CD4-positive, alpha-beta T cell treated with Interleukin-10 for 1 hour (primary cell): ENCODE results near the gene NRROS.
"Not testable (repeated sequence)": the region's sequence is repeated elsewhere in the genome, so short reads cannot be mapped to it uniquely, and the experiment has no call there.

Experiments
- DNase-seq: peaks from one replicate; pipeline ENCODE4 v3.0.0-alpha.2; 2020

Gene NRROS

DNA sequence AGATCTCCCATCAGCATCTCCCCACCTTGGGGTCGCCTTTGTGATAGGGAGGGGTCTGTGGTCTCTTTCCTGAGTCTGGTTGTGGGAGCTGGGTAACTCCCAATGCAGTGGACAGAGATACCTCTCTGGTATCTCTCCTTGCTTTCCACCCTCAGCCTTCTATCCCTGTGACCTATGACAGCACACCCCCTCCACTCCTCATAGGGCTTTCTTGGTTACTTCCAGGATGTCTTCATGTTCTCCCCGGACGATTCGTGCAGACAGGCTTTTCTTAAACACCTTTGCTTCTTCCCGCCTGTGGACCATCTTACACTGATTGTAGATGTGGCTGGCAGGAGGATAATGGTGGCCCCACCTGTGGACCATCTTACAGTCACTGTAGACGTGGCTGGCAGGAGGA, 14.2 kb upstream of the NRROS start:
- DNase-seq: no peak

DNA sequence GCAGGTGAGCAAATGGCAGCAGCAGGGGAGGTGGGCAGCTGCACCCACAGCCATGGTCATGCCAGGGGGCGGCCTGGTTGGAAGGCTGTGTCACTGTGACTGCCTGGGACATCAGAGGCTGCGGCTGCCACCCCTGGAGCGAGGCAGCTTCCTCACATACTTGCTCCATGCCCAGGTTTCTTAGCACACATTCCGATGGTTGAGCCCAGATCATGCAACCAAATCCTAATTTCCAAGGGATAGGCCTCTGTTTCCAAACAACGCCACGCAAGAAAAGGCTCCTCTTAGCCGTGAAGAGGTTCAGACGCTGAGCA, 11.6 kb upstream of the NRROS start:
- no peak for DNase-seq

GRCh38 chr3:196629228-196629627, 10.3 kb upstream of the NRROS start:
- no peak for DNase-seq

DNA sequence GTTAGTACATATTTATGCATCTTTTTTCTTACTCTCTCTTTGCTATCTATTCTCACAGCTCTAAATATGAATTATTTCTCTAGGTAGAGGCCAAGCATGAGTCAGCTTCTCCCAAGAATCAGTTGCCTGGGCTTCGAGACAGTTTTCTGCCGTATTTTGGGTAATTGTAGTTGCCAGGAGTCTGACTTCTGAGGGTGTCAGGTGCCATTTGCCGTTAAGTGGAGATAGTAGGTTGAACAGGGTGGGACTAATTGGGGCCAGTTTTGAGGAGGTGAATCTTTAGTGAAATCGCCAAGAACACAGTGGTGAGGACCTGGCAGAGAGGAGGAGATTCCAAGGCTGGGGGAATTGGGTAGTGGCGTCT, 7.8 kb upstream of the NRROS start:
- peak; percentile 32 for DNase-seq

- peak; percentile 92 for DNase-seq
Observed at GRCh38 chr3:196632046-196632751, 7.3 kb upstream of the NRROS start.

DNA sequence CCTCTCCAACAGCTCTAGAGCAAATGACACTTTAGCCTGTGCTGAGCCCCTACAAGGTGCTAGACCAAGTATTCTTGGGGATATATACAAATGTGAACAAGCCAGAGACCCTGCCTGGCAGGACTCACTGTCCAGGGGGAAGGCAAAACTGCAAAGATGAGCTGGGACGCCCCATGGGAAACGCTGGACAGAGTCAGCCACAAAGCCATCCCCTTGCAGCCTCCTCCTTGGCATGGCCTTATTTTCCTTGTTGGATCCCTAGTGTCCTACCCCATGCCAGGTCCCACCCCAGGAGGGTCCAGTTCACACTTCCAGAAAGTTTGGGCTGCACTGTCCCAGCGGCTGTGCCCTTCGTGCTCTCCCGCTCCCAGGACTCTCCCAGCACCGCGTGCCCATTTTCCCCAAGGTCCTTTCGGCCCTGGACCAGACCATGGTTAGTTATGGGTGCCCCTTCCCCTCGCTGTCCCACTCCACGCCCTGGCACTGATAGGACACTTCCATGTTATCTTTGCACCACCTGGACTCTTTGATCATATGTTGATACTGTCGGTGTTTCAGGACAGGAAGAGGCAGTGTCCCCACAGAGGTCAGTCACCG, 5.8 kb upstream of the NRROS start:
- DNase-seq: no peak

DNA sequence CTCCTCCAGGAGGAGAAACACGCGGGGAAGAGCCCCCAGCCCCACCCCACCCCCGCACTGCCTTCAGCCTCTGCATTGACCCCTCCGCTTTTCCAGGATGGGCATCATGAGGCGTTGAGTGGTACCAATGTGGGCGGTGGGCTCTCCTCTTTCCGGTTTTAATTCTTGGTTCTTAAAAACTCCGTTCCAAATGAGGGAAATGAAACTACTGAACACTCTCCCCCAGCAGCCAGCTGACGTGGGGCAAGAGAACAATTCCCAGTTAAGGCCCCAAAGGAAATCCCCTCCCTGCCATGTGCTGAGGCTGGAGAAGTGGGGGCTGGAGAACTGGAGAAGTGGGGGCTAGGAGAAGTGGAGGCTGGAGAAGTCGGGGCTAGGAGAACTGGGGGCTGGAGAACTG, 5.3 kb upstream of the NRROS start:
- no peak for DNase-seq

DNA sequence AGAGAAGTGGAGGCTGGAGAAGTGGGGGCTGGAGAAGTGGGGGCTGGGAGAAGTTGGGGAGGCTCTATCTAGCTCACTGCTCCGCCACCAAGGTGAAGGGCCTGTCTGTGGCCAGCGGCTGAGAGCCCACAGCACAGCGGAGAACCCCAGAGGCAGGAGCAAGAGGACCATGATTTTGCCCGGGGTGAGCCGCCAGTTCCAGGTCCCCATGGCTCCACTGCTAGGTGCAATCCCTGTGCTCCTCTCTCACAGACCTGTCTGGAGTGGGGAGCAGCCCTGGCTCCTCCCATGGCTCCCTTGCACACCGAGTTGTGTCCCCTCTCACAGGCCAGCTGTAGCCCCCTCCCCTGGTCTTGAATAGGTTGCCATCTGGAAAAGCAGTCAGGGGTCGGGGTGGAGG, 4.7 kb upstream of the NRROS start:
- DNase-seq: no peak

GRCh38 chr3:196636369-196637349, 2.8 kb upstream of the NRROS start:
- DNase-seq: no peak

DNA sequence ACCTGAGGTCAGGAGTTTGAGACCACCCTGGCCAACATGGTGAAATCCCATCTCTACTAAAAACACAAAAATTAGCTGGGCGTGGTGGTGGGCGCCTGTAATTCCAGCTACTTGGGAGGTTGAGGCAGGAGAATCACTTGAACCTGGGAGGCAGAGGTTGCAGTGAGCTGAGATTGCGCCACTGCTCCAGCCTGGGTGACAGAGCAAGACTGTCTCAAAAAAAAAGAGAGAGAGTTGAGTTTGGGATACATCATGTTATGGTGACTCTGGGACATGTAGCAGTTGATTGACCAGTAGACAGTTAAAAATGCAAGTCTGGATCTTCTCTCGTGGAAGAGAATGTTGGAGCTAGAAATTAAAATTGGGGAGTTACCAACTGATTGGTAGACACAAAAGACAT, 1.6 kb upstream of the NRROS start:
- not testable (repeated sequence) for DNase-seq

DNA sequence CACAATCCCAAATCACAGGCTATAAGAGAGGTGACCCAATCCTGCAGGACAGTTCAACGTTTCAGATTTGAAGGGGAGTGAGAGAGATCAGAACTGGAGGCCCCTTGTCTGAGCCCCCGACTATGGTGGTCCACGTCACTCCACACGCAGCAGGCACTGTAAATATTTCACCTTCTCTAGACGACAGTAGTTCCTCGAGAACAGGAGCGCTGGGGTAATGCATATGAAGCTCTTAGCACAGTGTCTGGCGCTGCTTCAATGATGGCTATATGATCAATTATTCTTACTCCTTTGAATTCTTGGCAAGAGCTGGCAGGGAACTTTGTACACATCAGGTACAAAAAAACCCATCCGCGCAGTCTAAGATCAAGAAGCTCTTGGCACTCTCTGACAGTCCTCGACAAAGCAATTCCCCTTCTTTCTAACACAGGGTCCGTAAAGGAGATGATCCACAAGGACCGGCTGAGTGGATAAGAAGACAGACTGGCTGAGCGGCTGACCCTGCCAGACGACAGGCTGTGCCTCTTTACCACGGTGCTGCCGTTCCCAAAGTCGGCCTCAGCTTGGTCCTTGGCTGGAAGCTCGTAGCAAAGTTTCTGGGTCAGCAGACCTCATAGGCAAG, 522 bp upstream of the NRROS start:
- DNase-seq: no peak

GRCh38 chr3:196640297-196641018, 964 bp downstream of the NRROS start:
- DNase-seq: no peak

DNA sequence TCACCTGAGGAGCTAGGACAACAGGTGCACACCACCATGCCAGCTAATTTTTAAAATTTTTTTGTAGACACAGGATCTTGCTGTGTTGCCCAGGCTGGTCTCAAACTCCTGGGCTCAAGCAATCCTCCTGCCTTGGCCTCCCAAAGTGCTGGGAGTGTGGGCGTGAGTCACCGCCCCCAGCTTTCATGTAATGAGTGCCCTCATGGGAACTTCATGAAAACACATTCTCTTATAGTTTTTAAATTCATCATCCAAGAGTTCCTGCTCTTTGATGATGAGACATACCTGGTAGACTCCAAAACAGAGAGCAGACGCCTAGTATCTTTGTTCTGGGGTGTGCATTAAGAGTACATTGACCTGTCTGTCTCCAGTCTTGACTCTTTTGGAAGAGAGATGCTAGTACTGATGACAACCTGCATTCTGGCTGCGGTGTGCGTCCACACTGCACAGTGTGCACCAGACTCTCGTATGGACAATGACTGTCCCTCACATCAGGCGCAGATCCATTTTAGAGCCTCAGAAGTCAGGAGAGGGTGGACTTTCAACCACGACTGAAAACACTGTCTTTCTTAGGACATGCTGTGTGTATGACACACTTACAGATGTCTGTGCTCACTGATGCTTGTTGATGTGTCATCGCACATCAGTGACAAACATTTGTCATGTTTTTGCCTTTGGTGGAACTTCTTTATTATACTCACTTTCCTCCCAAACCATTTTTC, 2.0 kb downstream of the NRROS start:
- DNase-seq: no peak

DNA sequence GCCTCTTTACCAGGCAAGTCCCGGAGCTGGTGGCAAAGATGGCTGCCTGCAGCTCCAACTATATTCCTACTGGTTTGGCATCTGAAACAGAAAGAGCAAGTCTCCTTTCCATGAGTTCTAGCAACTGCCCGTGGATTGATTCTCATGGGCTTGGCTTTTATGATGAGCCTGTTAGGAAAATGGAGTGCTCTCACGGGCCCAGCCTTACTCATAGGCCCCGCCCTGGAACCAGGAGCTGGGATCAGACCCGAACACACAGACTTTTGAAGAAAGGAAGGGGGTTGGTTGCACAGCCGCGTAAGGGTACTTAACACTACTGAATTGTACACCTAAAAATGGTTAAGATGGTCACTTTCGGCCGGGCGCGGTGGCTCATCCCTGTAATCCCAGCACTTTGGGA, 2.9 kb downstream of the NRROS start:
- DNase-seq: no peak

DNA sequence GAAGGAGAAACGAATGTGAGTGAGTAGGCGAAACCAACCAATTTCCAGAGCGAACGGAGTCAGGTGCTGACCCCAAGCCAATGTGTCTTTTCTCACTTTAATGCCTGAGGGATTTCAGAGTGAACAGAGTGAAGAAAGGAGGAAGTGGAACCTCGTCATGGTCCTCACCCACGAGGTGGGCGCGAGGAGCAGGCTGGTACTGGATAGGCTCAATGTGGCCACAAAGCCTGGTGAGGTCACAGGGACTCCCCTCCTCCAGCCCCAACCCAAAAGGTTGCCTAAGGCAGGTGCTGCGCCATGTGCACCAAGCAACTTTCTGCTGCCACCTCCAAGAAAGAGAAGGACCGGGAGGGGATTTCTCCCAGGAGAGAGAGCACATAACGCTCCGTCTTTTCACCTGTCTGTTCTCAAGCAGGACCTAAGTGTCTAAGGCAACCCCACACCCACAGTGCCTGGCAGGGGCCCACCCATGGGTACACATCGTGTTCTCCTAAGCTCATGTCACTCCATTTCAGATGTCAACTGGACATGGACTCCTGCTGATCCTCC, 3.8 kb downstream of the NRROS start:
- DNase-seq: peak; percentile 49

DNA sequence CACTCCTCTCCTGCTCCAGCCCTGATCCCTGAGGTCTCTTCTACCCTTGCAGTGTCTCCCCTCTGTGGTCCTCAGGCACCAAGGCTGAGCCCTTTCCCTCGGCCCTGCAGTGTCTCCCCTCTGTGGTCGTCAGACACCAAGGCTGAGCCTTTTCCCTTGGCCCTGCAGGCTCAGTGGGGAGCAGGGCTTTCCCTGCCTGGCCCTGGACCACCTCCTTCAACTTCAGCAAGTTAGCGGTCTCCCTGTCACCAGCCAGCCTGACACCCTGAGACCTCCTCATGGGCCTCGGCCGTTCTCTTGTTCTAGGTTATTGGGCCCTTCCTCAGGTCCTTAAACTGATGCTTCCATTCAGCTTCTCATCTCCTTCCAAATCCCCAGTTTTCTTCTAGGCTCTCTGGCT, 4.3 kb downstream of the NRROS start:
- no peak for DNase-seq

DNA sequence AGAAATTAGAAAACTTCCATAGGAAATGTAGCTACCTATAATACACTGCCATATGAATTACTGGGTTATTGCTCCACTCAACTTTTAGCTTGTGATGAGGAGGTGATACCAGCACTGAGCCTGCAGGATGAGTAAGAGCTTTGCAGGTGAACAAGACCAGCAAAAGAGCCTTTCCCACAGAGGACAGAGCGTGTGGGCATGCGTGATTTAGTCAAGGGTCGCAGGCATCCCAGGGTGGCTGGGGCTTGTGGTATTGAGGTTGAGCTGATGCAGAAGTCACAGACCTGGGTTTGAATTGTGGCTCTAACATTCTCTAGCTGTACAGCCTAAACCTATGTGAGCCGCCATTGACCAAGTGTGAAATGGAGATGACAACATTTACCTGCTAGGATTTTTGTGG, 5.6 kb downstream of the NRROS start:
- no peak for DNase-seq

- DNase-seq: no peak
Observed at GRCh38 chr3:196645897-196646665, 6.6 kb downstream of the NRROS start.

GRCh38 chr3:196646666-196647216, 7.2 kb downstream of the NRROS start:
- DNase-seq: no peak

DNA sequence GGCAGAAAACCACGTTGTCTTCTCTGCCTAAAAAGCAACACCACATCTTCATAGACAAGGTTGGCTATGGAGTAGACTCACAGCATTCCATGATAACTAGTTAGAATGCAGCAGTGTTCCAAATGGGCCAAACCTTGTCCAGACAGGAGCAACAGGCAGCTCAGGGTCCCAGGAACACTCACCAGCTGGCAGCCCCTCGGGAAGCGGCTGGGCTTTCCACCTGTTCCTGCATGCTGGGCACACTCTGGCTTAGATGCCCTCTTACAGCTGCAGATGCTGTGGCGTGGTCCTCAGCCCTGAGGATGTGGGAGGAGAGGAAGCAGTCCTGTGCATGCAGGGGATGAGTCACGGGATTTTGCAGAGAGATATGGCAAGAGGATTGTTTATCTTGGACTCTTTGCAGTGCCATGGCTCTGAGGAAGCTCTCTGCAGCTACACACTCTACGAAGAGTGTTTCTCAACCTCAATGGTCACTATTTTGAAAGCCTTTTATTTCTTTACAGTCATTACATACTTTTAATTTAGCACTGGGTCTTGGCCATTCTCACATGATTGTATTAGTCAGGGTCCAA, 11.3 kb downstream of the NRROS start:
- DNase-seq: no peak
